ENCODE data around the gene GEN1. TPM values are rescaled to one million over a fixed set of nuclear protein-coding genes. Genes with fewer than 3 reads are reported as not detected.

The GEN1 gene
- total RNA-seq, 6 experiments from 2014 or later, result 9.8 to 16.5 (median 13.1) TPM

DNA sequence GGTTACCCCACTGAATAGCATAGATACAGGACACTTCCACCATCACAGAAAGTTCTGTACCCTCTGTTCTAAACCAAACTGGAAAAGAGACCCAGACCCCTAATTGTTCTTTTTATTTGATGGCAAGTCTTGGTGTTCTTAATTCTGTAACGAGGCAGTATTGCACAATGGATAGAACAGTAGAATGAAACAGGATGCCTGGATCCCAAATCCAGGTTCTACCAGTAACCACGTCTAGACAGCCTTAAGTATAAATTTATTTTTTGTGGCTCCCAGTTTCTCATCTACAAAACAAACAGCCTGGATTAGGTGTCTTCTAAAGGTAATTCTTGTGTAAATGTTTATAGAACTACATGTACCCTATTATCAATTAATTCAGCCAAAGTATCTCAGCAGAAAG, 24.1 kb upstream of the GEN1 start:
- H3K9me3 Mint-ChIP-seq, result no peaks in the 10 kb centered on the region

DNA sequence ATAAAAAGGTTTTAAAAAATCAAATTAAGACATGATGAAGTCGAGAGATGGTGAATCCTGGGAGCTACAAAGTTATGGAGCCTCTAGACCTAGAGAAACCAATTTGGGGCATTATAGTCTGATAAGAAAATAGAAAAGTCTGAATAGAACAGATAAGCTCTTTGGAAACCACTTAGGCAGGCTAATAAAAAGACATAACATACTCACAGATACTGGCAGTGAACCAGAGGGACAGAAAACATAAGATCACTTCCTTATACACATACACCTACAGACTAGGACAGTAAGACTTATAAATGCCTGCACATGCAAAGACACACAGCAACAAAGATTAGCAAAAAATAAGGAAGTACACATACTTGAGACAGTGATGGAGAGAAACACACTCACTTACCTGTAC, 20.3 kb upstream of the GEN1 start:
- Mint-ChIP-seq H3K4me1 (ENCODE audit: low read depth) (peaks cover 36% of the 10 kb centered on the region), H3K27me3 (ENCODE audit: insufficient read depth) (no peaks in the 10 kb centered on the region), H3K4me3 (no peak overlapping the region), H3K36me3 (ENCODE audit: low read depth) (peaks cover 20% of the 10 kb centered on the region), H3K9me3 (no peaks in the 10 kb centered on the region), H3K27ac (no peak overlapping the region)
- TF ChIP-seq, protein P1, sequence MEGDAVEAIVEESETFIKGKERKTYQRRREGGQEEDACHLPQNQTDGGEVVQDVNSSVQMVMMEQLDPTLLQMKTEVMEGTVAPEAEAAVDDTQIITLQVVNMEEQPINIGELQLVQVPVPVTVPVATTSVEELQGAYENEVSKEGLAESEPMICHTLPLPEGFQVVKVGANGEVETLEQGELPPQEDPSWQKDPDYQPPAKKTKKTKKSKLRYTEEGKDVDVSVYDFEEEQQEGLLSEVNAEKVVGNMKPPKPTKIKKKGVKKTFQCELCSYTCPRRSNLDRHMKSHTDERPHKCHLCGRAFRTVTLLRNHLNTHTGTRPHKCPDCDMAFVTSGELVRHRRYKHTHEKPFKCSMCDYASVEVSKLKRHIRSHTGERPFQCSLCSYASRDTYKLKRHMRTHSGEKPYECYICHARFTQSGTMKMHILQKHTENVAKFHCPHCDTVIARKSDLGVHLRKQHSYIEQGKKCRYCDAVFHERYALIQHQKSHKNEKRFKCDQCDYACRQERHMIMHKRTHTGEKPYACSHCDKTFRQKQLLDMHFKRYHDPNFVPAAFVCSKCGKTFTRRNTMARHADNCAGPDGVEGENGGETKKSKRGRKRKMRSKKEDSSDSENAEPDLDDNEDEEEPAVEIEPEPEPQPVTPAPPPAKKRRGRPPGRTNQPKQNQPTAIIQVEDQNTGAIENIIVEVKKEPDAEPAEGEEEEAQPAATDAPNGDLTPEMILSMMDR (IDR thresholded peaks at IDR 0.05), result no peak
- DNase-seq, result no peak

More for the DNA sequence above, 24.1 kb upstream of the GEN1 start:
- H3K4me3 Mint-ChIP-seq, result no peak overlapping the region
- H3K27me3 Mint-ChIP-seq (ENCODE audit: insufficient read depth), result no peaks in the 10 kb centered on the region
- H3K4me1 Mint-ChIP-seq (ENCODE audit: low read depth), result 0 out of 2 replicates have a peak, but pooled peaks cover 5% of the 10 kb centered on the region
- TF ChIP-seq, protein P1 (IDR thresholded peaks at IDR 0.05), result no peak
- H3K27ac Mint-ChIP-seq, result no peak overlapping the region
- H3K36me3 Mint-ChIP-seq (ENCODE audit: low read depth), result peaks cover 11% of the 10 kb centered on the region; the same call in 1 of the 2 replicates
- no peak for DNase-seq

DNA sequence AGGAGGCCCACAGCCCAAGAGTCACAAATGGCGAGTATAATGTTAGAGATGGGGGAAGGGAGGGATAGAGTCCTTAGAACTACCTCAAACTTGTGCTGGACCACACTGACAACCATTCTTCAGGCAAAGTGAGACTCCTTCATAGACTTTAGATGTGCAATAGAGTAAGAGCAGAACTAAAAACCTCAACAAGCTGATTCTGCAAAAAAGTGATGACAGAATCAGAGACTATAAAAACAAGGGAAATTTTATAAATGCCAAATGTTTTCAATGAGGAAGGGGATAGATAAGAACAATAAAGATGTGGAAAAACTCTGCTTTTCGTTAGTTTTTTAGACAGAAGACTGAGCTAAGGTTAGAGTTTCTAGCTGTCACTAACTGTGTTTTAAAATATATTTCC, 18.1 kb upstream of the GEN1 start:
- TF ChIP-seq, protein P1 (IDR thresholded peaks at IDR 0.05), result no peak
- Mint-ChIP-seq H3K4me3 (no peak overlapping the region), H3K27me3 (ENCODE audit: insufficient read depth) (no peaks in the 10 kb centered on the region), H3K27ac (peak overlapping the region; percentile 68), H3K4me1 (ENCODE audit: low read depth) (peaks cover 38% of the 10 kb centered on the region), H3K36me3 (ENCODE audit: low read depth) (peaks cover 32% of the 10 kb centered on the region), H3K9me3 (no peaks in the 10 kb centered on the region)
- no peak for DNase-seq

DNA sequence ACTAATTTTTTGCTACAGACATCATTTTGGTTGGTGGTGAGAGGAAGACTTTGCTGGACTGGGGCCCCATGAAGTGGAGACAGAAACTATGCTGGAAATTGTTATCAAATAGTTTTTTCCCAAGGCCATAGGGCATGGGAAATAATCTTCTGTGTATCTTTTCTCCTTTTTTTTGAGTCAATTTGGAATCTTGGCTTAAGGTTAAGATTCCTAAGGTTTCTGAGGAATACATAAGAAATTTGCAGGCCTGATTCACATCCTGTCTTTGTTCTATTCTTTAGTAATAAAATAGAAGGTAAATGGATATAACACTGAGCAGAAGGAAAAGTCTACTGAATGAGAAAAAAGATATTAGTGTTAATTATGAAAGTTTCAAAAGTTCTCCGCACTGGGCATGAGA, 16.9 kb upstream of the GEN1 start:
- Mint-ChIP-seq H3K36me3 (ENCODE audit: low read depth) (peaks cover 25% of the 10 kb centered on the region), H3K9me3 (no peaks in the 10 kb centered on the region), H3K4me1 (ENCODE audit: low read depth) (peaks cover 38% of the 10 kb centered on the region), H3K27me3 (ENCODE audit: insufficient read depth) (no peaks in the 10 kb centered on the region), H3K27ac (peak overlapping the region; percentile 91), H3K4me3 (peak overlapping the region; percentile 5)
- TF ChIP-seq, protein P1 (IDR thresholded peaks at IDR 0.05), result no peak
- DNase-seq, result peak; percentile 55

DNA sequence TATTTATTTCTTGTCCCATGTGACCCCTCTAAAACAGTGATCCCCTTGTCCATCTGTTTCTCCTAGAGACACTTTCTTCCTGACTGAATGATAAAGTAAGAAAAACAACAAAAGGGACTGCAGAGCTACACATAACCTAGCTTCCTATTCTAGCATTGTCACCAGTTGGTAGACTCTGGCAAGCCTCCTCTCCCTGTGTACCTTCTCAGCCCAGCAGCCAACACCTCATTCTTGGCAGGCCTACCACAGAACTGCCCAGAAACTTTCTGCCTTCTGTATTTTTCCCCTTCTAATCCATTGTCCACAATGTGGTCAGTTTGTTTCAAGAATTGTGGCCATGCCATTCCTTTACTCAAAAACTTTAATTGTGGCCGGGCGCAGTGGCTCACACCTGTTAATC, 13.7 kb upstream of the GEN1 start:
- Mint-ChIP-seq H3K27me3 (ENCODE audit: insufficient read depth) (no peaks in the 10 kb centered on the region), H3K4me1 (ENCODE audit: low read depth) (peaks cover 33% of the 10 kb centered on the region), H3K27ac (peak overlapping the region; percentile 20; the same call in 1 of the 2 replicates), H3K4me3 (no peak overlapping the region), H3K9me3 (no peaks in the 10 kb centered on the region), H3K36me3 (ENCODE audit: low read depth) (peaks cover 40% of the 10 kb centered on the region)
- no peak for DNase-seq
- TF ChIP-seq, protein P1 (IDR thresholded peaks at IDR 0.05), result no peak

All from HFFc6 (cell line).